GF-D8 (cell line): ENCODE results near the gene MARCHF9.
"Not testable (repeated sequence)": the region's sequence is repeated elsewhere in the genome, so short reads cannot be mapped to it uniquely, and the experiment has no call there.

Experiments
- DNase-seq: peaks from one replicate; lab custom pipeline; 2025; lab: John Stamatoyannopoulos, UW

MARCHF9 gene

GRCh38 chr12:57754411-57755193, at the start of gene MARCHF9:
Gene MARCHF9, plus strand, starts transcription at chr12:57755103. Its CDS starts 426 bp downstream, at chr12:57755529.
- DNase-seq = no peak

GRCh38 chr12:57707250-57707649, 47.7 kb upstream of the MARCHF9 start:
- no peak for DNase-seq

GRCh38 chr12:57708296-57708695, 46.6 kb upstream of the MARCHF9 start:
- no peak for DNase-seq

GRCh38 chr12:57712701-57713100, 42.2 kb upstream of the MARCHF9 start:
- DNase-seq = no peak

GRCh38 chr12:57713209-57713608, 41.7 kb upstream of the MARCHF9 start:
- no peak for DNase-seq

- not testable (repeated sequence) for DNase-seq
Observed at GRCh38 chr12:57715036-57715748, 39.7 kb upstream of the MARCHF9 start.

GRCh38 chr12:57715786-57716185, 39.1 kb upstream of the MARCHF9 start:
- DNase-seq = no peak

- DNase-seq = no peak
Observed at GRCh38 chr12:57716305-57716704, 38.6 kb upstream of the MARCHF9 start.

GRCh38 chr12:57717131-57717530, 37.8 kb upstream of the MARCHF9 start:
- no peak for DNase-seq

- DNase-seq = no peak
Observed at GRCh38 chr12:57717846-57718640, 36.9 kb upstream of the MARCHF9 start.

GRCh38 chr12:57718641-57719528, 36.0 kb upstream of the MARCHF9 start:
- DNase-seq = no peak

GRCh38 chr12:57719777-57720605, 34.9 kb upstream of the MARCHF9 start:
- no peak for DNase-seq

GRCh38 chr12:57720606-57721595, 34.0 kb upstream of the MARCHF9 start:
- no peak for DNase-seq

GRCh38 chr12:57721846-57722608, 32.9 kb upstream of the MARCHF9 start:
- not testable (repeated sequence) for DNase-seq

GRCh38 chr12:57722716-57723629, 31.9 kb upstream of the MARCHF9 start:
- DNase-seq = no peak

- no peak for DNase-seq
Observed at GRCh38 chr12:57723630-57723962, 31.3 kb upstream of the MARCHF9 start.
